Activated gamma-delta T cell treated with Interleukin-2 at 50 U/mL for 16 hours (primary cell): ENCODE measurements around the gene SPINT2.

Source experiments
- DNase-seq: peaks from one replicate; pipeline ENCODE4 v3.0.0-alpha.2; 2020

SPINT2 gene

GRCh38 chr19:38268539-38268938 is 4.2 kb downstream of the SPINT2 start:
- no peak for DNase-seq

- no peak for DNase-seq
Measured at GRCh38 chr19:38270587-38271167, 6.3 kb downstream of the SPINT2 start.

GRCh38 chr19:38273499-38273898 is 9.1 kb downstream of the SPINT2 start:
- no peak for DNase-seq

- no peak for DNase-seq
Measured at GRCh38 chr19:38274739-38275138, 10.4 kb downstream of the SPINT2 start.

GRCh38 chr19:38276942-38277517 is 12.7 kb downstream of the SPINT2 start:
- DNase-seq = no peak

GRCh38 chr19:38277549-38277948 is 13.2 kb downstream of the SPINT2 start:
- DNase-seq = no peak

- no peak for DNase-seq
Measured at GRCh38 chr19:38277969-38278680, 13.8 kb downstream of the SPINT2 start.

- no peak for DNase-seq
Measured at GRCh38 chr19:38278751-38279150, 14.4 kb downstream of the SPINT2 start.

GRCh38 chr19:38280030-38280921 is 15.9 kb downstream of the SPINT2 start:
- no peak for DNase-seq

GRCh38 chr19:38281811-38282566 is 17.6 kb downstream of the SPINT2 start:
- DNase-seq = no peak

GRCh38 chr19:38283271-38283670 is 18.9 kb downstream of the SPINT2 start:
- DNase-seq = no peak

- no peak for DNase-seq
Measured at GRCh38 chr19:38284422-38284821, 20.0 kb downstream of the SPINT2 start.

- no peak for DNase-seq
Measured at GRCh38 chr19:38285567-38285966, 21.2 kb downstream of the SPINT2 start.

GRCh38 chr19:38287604-38288003 is 23.2 kb downstream of the SPINT2 start:
- DNase-seq = no peak

GRCh38 chr19:38288123-38288855 is 23.9 kb downstream of the SPINT2 start:
- DNase-seq = no peak

- DNase-seq = no peak
Measured at GRCh38 chr19:38289955-38290354, 25.6 kb downstream of the SPINT2 start.

GRCh38 chr19:38290631-38291147 is 26.3 kb downstream of the SPINT2 start:
- no peak for DNase-seq

- no peak for DNase-seq
Measured at GRCh38 chr19:38291855-38292254, 27.5 kb downstream of the SPINT2 start.

GRCh38 chr19:38293281-38293680 is 28.9 kb downstream of the SPINT2 start:
- DNase-seq = no peak

- DNase-seq = no peak
Measured at GRCh38 chr19:38294090-38294489, 29.7 kb downstream of the SPINT2 start.

- DNase-seq = no peak
Measured at GRCh38 chr19:38298821-38299680, 34.7 kb downstream of the SPINT2 start.
